C4-2B (cell line): ENCODE measurements around the gene CXCL16.

Source experiments
- H3K27ac ChIP-seq: fragments of 450-650 bp; 2 replicates; pipeline ENCODE4 v1.5.1; 2017
- ZFX ChIP-seq: fragments of 450-650 bp; IDR thresholded peaks from 2 replicates; pipeline ENCODE4 v1.6.1; 2017
- TF ChIP-seq, protein P1 (sequence below): fragments of 450-650 bp; conservative IDR thresholded peaks from 2 replicates; pipeline ENCODE4 v1.5.1; 2017; ENCODE audit warnings: mild to moderate bottlenecking

Gene CXCL16

DNA sequence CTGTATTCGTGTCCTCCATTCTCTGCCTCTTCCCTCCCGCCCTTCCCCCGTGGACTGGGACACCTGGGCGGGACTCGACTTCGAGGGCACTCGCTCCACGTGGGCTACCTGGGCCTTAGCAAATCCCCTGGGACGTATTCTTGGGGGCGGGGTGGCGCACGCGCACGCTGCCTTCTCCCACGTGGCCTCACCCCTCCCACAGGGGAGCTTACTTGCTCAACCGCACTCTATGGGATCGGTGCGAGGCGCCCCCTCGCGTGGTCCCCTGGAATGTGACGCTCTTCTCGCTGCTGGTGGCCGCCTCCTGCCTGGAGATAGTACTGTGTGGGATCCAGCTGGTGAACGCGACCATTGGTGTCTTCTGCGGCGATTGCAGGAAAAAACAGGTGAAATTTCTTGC is 42.9 kb upstream of the CXCL16 start:
- H3K27ac ChIP-seq, result no peak overlapping the region
- TF ChIP-seq, protein P1, sequence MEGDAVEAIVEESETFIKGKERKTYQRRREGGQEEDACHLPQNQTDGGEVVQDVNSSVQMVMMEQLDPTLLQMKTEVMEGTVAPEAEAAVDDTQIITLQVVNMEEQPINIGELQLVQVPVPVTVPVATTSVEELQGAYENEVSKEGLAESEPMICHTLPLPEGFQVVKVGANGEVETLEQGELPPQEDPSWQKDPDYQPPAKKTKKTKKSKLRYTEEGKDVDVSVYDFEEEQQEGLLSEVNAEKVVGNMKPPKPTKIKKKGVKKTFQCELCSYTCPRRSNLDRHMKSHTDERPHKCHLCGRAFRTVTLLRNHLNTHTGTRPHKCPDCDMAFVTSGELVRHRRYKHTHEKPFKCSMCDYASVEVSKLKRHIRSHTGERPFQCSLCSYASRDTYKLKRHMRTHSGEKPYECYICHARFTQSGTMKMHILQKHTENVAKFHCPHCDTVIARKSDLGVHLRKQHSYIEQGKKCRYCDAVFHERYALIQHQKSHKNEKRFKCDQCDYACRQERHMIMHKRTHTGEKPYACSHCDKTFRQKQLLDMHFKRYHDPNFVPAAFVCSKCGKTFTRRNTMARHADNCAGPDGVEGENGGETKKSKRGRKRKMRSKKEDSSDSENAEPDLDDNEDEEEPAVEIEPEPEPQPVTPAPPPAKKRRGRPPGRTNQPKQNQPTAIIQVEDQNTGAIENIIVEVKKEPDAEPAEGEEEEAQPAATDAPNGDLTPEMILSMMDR, result no peak
- no peak for TF ChIP-seq ZFX

GRCh38 chr17:4780325-4780955 is 40.7 kb upstream of the CXCL16 start:
- TF ChIP-seq ZFX, result no peak
- TF ChIP-seq, protein P1, result no peak

DNA sequence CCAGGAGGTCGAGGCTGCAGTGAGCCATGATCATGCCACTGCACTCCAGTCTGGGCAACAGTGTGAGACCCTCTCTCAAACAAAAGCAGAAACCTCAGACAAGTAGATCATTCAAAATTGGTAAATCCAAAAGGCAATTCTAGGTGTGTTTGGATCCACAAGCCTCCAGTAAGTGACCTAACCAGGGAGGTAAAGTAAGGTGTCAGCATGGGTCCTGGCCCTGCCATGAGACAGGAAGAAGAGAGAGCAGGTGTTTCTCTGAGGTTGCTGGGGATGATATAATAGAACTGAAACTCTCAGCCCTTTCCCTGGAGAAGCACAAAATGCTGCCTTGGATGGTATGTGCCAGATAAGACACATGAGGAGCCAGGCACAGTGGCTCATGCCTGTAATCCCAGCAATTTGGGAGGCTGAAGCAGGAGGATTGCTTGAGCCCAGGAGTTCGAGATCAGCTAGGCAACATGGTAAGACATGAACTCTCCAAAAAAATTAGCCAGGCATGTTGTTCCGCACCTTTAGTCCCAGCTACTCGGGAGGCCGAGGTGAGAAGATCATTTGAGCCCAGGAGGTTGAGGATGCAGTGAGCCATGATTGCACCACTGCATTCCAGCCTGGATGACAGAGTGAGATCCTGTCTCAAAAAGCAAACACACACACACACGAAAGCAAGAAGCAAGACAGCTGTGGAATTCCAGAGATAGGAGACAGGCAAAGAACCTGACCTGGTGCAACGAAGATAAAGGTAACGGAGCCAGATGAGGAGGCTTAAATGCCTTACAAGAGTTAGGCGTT is 38.4 kb upstream of the CXCL16 start:
- TF ChIP-seq, protein P1, result no peak
- TF ChIP-seq ZFX, result no peak
- H3K27ac ChIP-seq, result no peak overlapping the region

More at GRCh38 chr17:4780325-4780955, 40.7 kb upstream of the CXCL16 start:
- H3K27ac ChIP-seq, result no peak overlapping the region

DNA sequence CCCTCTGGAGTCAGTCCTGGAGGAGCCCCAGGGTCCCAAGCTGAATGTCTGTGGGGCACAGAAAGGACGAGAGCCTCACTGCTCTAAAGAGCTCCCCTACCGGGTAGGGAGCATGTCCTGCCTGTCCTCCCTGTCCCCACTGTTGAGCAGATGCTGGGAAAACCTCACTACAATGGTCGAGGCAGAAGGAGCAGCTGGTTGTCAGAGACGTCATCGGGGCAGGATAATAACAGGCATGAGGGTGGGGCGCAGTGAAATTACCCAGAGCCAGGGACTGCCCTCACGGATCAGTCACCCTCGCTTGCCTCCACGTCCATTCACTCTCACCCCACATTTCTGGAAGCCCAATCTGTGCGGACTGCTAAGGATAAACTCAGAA is 32.5 kb upstream of the CXCL16 start:
- H3K27ac ChIP-seq, result no peak overlapping the region
- no peak for TF ChIP-seq ZFX
- TF ChIP-seq, protein P1, result no peak

DNA sequence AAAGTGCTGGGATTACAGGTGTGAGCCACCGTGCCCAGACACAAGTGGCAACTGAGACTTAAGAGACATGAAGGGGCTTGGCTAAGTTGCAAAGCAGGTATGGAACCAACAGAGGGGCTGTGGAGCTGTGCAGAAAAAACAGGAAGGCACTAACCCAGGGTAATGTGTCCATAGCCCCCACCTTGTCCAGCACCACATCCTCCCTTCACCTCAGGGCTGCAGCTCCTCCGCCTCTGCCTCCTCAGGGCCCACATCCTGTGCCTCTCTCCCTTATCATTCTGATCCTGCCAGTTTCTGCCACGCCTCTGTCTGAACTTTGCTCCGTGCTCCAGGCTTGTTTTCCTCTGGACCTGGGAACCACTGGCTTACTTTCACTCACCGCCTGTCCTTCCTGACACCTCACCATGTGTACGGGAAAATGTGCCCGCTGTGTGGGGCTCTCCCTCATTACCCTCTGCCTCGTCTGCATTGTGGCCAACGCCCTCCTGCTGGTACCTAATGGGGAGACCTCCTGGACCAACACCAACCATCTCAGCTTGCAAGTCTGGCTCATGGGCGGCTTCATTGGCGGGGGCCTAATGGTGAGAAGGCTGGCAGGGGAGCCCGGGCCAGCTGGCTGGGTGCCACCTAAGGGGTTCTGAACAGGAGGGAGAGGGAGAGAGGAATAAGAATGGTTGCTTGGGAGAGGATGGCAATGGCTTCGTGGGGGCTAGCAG is 31.9 kb upstream of the CXCL16 start, which contains the start of gene TM4SF5:
Gene TM4SF5 (plus strand): TSS at position 368 of the 716 bp plus-strand sequence. CDS start 37 bp downstream, at position 405.
- H3K27ac ChIP-seq, result no peak within 1 kb of the TSS
- TF ChIP-seq ZFX, result no peak
- TF ChIP-seq, protein P1, result no peak

DNA sequence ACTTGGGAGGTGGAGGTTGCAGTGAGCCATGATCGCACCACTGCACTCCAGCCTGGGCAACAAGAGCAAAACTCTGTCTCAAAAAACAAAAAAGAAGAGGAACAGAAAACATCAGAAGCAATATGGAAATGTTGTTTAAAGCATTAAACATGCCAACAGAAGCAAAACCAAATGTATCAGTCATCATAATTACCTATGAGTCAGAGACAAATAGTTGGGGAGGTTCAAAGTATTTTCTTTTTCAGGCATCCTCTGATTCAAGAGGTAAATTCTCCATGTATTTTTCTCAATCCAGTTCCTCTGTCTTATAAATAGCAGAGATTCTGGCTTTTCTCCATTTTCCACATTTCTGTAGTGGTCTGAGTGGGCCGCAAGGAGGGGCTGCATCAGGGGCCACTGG is 29.9 kb upstream of the CXCL16 start:
- H3K27ac ChIP-seq, result no peak overlapping the region
- TF ChIP-seq ZFX, result no peak
- TF ChIP-seq, protein P1, result no peak

DNA sequence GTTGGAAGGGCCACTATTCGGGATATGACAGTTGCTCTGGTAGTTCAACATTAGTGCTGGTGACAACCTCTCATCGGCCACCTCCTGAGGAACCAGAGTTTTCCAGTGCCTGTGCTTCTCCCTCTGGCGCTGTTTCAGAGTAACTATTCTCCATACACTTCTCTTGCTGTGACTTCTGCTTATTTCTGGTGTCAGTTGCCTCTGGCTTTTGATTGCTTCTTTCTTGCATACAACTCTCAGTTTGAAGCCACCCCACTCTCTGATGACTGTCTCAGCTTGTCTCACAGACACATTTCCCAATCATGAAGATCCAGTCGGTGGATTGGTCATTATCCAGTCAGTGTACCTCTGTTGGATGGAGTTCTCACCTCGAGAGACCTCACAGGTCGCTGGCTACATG is 28.6 kb upstream of the CXCL16 start:
- TF ChIP-seq, protein P1, result no peak
- no peak for TF ChIP-seq ZFX
- no peak overlapping the region for H3K27ac ChIP-seq
